Central memory CD8-positive, alpha-beta T cell (primary cell): ENCODE results near the gene CPD.
A peak's percentile ranks its signal among the peaks of the same experiment; 100 is the strongest.

ENCODE experiments used
- ATAC-seq: fragments of 150-1000 bp; cut with Tn5 transposase; replicated peaks from 2 replicates; pipeline ENCODE4 v1.10.0; 2022; ENCODE audit warnings: mild to moderate bottlenecking, moderate FRiP score, moderate number of reproducible peaks; ENCODE audit not compliant: poor library complexity, severe bottlenecking; ENCODE audit errors: extremely low read depth
- DNase-seq, 2 donors: peaks; one replicate each; pipeline ENCODE4 v3.0.0; 2021; ENCODE audit warnings: low spot score in 2 of 2
- H3K27ac Mint-ChIP-seq: one replicate; pipeline ENCODE4 v1.8.0; 2022; ENCODE audit warnings: low read depth, mild to moderate bottlenecking, moderate library complexity, mixed read lengths
- H3K27me3 Mint-ChIP-seq: one replicate; pipeline ENCODE4 v1.8.0; 2022; ENCODE audit warnings: mixed read lengths
- H3K36me3 Mint-ChIP-seq: one replicate; pipeline ENCODE4 v1.8.0; 2022; ENCODE audit warnings: mild to moderate bottlenecking, moderate library complexity, mixed read lengths; ENCODE audit not compliant: insufficient read depth
- H3K4me1 Mint-ChIP-seq: one replicate; pipeline ENCODE4 v1.8.0; 2022; ENCODE audit warnings: mixed read lengths
- H3K4me3 Mint-ChIP-seq: one replicate; pipeline ENCODE4 v1.8.0; 2022; ENCODE audit warnings: mild to moderate bottlenecking, moderate library complexity, mixed read lengths
- H3K9me3 Mint-ChIP-seq: one replicate; pipeline ENCODE4 v1.8.0; 2022; ENCODE audit warnings: mixed read lengths

The CPD gene

DNA sequence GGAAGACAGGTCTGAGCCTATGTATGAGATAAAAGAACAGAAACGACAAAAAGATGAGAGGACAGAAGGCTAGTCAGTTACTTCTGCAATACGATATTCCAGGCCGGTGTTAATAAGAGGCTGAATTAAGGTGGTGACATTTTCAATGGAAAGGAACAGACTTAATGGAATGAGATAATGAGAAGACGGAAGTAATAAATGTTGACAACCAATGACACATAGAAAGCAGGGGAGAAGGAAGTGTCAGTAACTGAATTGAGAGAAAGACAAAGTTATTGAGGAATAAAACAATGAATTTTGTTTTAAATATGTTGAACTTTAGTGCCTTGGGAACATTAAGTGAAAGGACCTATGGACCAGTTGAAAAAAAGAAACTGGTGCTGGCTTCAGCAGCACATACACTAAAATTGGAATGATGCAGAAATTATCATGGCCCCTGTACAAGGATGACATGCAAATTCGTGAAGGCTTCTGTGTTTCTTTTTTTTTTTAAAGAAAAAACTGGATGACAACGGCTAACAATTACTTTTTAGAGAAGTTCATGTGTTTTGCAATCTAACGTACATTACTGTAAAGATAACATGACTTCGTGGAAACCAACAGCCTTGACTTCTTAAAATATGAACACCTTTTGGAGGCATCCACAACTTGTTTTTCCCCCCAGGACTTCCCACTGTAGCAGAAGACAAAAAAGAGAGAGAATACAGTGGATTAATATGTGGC, 18.5 kb upstream of the CPD start:
- H3K27ac Mint-ChIP-seq, result no peak overlapping the region
- DNase-seq (no peak), ATAC-seq (no peak)
- no peaks in the 10 kb centered on the region for H3K27me3 Mint-ChIP-seq
- H3K4me3 Mint-ChIP-seq, result no peak overlapping the region
- peaks cover 22% of the 10 kb centered on the region for H3K4me1 Mint-ChIP-seq
- peaks cover 7% of the 10 kb centered on the region for H3K36me3 Mint-ChIP-seq
- peaks cover 6% of the 10 kb centered on the region for H3K9me3 Mint-ChIP-seq

DNA sequence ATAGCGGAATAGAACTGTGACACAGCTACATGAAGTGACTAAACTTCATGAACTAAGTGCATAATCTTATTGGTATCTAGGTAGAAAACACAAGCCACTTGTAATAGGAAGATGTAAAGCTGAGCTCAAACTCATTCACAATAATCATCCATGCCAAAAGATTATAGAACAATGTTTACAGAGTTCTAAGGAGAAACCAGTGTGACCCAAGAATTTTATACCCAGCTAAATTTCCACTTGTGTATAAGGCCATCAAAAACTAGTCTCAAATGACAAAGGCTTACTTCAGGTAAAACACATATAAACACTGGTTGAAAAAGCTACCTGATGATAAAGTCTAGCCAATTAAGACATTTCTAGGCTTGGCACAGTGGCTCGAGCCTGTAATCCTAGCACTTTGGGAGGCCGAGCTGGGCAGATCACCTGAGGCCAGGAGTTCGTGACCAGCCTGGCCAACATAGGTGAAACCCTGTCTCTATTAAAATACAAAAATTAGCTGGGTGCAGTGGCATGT, 16.9 kb upstream of the CPD start:
- H3K36me3 Mint-ChIP-seq, result peaks cover 7% of the 10 kb centered on the region
- H3K4me1 Mint-ChIP-seq, result peaks cover 31% of the 10 kb centered on the region
- no peaks in the 10 kb centered on the region for H3K27me3 Mint-ChIP-seq
- DNase-seq (no peak), ATAC-seq (no peak)
- H3K4me3 Mint-ChIP-seq, result no peak overlapping the region
- no peak overlapping the region for H3K27ac Mint-ChIP-seq
- peaks cover 9% of the 10 kb centered on the region for H3K9me3 Mint-ChIP-seq

DNA sequence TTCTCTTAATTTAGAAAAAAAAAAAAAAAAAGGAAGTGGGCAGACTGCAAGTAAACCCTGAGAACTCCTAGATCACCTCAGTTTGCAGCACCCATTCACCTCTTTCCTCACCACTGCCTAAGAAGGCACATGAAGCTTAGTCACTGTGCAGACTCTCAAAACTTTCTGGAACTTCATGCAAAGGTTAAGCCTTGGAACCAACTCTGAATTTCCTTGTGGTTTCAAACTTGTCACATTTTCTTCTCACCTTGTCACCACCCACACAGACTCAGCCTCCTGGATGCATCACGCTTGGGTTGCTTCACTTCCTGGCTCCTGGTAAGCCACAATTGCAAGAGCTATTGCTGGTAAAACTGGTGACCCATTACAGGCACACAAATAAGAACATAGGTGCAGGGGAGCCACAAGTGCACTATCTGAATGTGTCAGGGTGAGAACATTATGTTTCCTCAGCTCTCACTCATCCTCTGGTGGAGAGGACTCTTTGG, 15.0 kb upstream of the CPD start:
- Mint-ChIP-seq H3K27me3 (no peaks in the 10 kb centered on the region), H3K36me3 (peaks cover 7% of the 10 kb centered on the region), H3K4me1 (peaks cover 31% of the 10 kb centered on the region), H3K27ac (peak overlapping the region; percentile 11), H3K4me3 (peak overlapping the region; percentile 53), H3K9me3 (peaks cover 9% of the 10 kb centered on the region)
- ATAC-seq (peak; percentile 92), DNase-seq (peak; percentile 44 to 86)

DNA sequence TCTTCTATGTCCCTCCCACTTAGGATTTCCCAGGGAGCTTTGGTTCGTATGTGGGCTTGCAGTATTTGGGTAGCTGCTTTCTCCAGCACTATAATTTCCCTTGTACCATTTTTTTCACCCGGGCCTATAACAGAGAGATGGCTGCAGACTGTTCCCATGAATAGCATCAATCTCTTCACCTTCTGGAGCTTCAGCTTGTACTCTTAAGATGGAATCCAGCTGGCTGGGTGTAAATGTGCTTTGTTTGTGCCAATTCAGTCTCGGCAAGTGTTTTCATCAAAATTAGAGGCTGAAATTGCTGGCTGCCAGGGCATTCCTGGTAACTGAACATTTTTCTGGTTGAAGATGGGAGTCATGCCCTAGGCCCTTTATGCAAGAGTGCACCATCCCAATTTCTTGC, 12.2 kb upstream of the CPD start:
- no peak overlapping the region for H3K27ac Mint-ChIP-seq
- peaks cover 37% of the 10 kb centered on the region for H3K4me1 Mint-ChIP-seq
- no peaks in the 10 kb centered on the region for H3K27me3 Mint-ChIP-seq
- DNase-seq (no peak), ATAC-seq (no peak)
- peaks cover 7% of the 10 kb centered on the region for H3K36me3 Mint-ChIP-seq
- H3K9me3 Mint-ChIP-seq, result peaks cover 4% of the 10 kb centered on the region
- no peak overlapping the region for H3K4me3 Mint-ChIP-seq

DNA sequence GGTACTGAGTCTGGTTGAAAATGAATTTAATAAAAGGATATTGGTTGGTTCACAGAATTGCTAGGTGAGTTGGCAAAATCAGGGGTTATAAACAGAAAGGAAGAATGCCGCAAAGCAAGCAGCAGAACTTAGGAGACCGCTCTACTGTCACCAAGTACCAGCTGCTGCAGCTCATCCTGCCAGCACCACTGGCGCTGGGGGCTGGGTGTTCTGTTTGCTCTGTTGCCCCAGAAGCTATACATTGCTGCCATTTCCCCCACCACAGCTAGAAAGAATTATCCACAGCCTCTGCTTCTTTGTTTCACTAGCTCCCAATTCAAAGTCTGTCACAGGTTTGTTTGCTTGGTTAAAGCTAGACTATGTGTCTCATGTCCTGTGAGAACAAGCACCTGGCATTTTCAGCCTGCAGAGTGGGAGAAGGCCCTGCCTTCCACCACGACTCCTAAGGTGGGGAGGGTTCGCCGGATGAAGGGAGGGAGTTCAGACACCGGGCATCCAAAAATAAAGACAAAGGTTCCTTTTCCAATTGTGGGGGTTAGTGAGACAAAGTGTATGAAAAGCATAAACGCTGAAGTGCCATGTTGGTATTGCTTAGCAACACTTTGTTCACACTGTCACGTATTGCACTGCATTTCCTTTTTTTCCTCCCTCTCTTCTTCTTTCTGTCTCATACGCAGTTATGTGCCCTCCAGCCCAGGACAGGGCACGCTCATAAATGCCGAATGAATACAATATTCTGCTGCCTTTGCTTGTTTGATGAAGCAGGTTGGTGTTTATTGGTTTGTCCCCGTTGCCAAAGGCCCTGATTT, 9.6 kb upstream of the CPD start:
- DNase-seq, result no peak
- no peaks in the 10 kb centered on the region for H3K36me3 Mint-ChIP-seq
- peaks cover 32% of the 10 kb centered on the region for H3K4me1 Mint-ChIP-seq
- H3K27ac Mint-ChIP-seq, result no peak overlapping the region
- ATAC-seq, result no peak
- H3K4me3 Mint-ChIP-seq, result no peak overlapping the region
- H3K27me3 Mint-ChIP-seq, result no peaks in the 10 kb centered on the region
- H3K9me3 Mint-ChIP-seq, result peaks cover 4% of the 10 kb centered on the region

DNA sequence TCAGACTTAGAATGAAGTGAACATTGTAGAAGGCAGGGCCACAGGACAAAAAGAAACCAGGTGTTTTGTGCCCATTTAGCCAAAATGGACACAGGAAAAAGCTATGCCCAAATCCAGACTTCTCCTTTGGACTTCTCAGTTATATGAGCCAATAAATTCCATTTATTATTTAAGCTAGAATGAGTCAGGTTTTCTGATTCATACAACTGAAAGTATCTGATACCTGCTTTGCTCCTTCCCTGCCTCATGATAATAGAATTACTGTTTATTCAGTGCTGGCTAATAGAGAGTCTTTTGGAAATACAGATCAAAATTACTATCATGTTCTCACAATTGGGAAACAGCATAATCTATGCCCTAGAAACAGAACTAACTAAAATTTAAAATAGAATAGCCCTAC, 8.7 kb upstream of the CPD start:
- Mint-ChIP-seq H3K36me3 (no peaks in the 10 kb centered on the region), H3K27ac (no peak overlapping the region), H3K4me1 (peaks cover 30% of the 10 kb centered on the region), H3K27me3 (no peaks in the 10 kb centered on the region), H3K9me3 (peaks cover 4% of the 10 kb centered on the region), H3K4me3 (no peak overlapping the region)
- DNase-seq (no peak), ATAC-seq (no peak)

DNA sequence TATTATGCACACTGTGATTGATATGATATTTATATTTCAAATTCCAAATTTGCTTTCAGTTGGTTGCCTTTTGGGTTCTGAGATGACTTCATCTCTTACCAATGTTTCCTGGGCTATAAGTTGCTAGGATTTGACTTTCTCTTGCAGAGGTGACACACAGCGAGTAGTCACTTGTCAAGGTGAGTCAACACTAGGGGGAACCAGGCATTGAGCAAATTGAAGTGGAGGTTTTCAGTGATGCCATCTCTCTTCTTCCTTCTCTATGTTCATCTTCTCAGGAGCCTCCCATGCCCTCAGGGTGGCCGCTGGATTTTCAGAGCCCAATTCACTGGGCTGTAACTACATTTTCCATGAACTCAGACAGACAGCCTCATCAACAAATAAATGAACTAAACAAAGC, 6.0 kb upstream of the CPD start:
- H3K4me1 Mint-ChIP-seq, result peaks cover 33% of the 10 kb centered on the region
- H3K27ac Mint-ChIP-seq, result no peak overlapping the region
- H3K9me3 Mint-ChIP-seq, result no peaks in the 10 kb centered on the region
- ATAC-seq (no peak), DNase-seq (no peak)
- no peaks in the 10 kb centered on the region for H3K27me3 Mint-ChIP-seq
- no peaks in the 10 kb centered on the region for H3K36me3 Mint-ChIP-seq
- no peak overlapping the region for H3K4me3 Mint-ChIP-seq

DNA sequence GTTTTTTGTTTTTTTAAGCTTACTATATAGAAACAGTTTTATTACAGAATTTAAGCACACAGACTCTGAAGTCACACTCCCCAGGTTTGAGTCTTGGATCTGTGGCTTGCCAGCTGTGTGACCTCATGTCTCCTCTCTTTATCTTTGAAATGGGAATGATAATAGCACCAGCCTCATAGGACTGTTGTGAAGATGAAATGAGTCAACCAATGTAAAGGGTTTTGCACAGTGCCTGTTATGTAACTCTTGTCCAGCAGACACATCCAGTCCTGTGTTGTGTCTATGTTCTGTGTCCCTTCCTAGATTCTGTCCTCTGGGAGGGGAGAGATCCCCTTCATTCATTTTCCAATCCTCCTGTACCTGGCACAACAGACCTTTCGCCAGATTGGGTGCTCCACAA, 3.1 kb upstream of the CPD start:
- Mint-ChIP-seq H3K27ac (no peak overlapping the region), H3K4me3 (no peak overlapping the region), H3K4me1 (peaks cover 42% of the 10 kb centered on the region), H3K9me3 (no peaks in the 10 kb centered on the region), H3K36me3 (peaks cover 15% of the 10 kb centered on the region), H3K27me3 (no peaks in the 10 kb centered on the region)
- DNase-seq (no peak), ATAC-seq (no peak)

DNA sequence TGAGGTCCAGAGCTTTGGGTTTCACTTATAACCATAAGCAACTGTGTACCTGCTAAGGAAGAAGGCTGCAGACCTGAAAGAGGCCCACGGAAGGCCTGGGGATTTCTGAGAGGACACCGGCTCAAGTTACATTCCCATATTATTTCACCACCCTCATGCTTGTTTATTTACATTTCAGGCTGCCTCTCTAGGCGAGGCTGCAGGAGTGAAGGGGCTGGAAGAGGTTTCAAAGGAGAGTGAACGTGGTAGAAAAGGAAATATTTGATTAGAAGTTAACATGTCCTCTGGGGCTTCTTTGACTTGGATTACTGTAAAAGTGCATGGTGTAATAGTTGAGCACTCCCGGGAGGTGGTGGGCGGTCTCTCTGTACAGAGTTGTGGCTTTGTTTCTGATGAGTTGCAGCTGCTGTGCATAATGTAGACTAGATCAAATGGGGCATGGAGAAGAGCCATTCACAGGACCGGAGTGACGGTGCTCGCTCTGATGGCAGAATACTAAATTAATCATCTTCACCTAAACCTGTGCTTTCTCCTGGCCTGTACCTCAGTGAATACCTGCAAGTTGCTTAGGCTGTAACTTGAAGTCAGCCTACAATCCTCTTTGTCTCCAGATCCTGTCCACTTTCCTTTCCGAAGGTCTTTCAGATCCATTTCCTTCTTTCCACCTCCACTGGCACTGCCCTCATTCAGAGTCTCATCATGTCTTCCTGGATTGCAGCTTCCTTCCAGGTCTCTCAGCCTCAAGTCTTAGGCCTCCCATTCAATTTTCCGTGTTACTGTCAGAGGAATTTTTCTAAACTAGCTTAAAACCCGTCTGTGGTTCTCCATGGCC, 1.9 kb upstream of the CPD start:
- Mint-ChIP-seq H3K4me3 (no peak overlapping the region), H3K27ac (peak overlapping the region; percentile 93), H3K36me3 (peaks cover 15% of the 10 kb centered on the region), H3K27me3 (no peaks in the 10 kb centered on the region), H3K9me3 (no peaks in the 10 kb centered on the region), H3K4me1 (peaks cover 53% of the 10 kb centered on the region)
- DNase-seq (no peak), ATAC-seq (no peak)

DNA sequence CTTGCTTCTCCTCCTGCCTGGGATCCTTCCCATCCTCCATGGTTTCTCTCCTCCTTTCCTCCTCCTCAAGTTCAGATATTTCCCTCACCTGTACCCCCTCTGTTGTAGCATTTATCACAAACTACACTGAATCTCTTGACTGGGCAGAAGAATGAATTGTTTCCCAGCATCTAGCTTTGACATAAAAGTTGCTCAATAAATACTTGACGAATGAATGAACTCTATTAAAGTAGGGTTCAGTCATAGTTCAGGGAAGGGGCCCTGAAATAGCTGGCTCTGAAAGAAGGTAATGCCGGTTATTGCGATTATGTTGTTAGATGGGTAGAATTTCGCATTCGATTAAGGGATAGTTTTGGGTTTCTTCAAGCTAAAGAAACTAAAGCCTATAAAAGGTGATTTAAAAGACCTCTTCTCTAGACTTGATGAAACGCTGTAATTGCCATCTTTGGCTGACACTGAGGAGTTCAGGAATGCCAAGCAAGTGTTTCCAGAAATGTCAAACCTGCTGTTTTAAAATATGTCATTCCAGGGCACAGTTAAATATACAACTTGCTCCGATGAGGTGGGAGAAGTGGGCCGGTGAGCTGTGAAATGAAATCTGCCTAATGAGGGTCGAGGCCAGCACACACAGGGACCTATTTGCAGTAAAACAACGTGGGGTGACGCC, 1.0 kb upstream of the CPD start:
- Mint-ChIP-seq H3K27ac (peak overlapping the region; percentile 93), H3K4me3 (peak overlapping the region; percentile 83), H3K4me1 (peaks cover 57% of the 10 kb centered on the region), H3K36me3 (peaks cover 17% of the 10 kb centered on the region), H3K9me3 (no peaks in the 10 kb centered on the region), H3K27me3 (no peaks in the 10 kb centered on the region)
- DNase-seq, result no peak
- ATAC-seq, result no peak

DNA sequence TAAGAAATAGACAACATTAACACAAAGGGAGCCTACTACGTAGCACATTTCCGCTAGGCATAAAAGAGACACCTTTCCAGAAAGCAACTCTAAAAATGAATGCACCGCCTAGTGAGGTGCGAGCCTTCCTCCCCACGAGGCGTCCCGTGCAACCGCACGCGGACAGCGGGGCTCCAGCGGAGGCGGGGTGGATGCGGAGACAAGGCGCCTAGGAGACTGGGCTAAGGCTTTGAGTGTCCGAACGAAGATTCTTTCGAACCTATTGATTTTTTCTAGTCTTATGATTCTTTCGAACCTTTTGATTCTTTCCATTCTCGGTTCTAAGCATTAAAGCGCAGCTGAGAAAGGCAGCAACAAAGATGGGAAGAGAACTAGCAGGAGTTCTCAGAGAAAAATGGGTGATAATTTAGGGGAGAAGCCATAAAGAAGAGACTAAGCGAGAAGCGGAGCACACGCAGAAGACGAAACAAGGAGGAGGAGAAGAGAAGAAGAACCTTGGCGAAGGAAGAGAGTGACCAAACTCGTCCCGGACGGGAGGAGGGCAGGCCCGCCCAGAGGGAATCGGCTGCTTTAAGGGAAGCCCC, 394 bp upstream of the CPD start:
- ATAC-seq, result peak; percentile 74
- Mint-ChIP-seq H3K4me3 (peak overlapping the region; percentile 83), H3K9me3 (no peaks in the 10 kb centered on the region), H3K27ac (peak overlapping the region; percentile 93), H3K4me1 (peaks cover 57% of the 10 kb centered on the region), H3K36me3 (peaks cover 17% of the 10 kb centered on the region), H3K27me3 (no peaks in the 10 kb centered on the region)
- DNase-seq, result peak; percentile 42 to 59
